ENCODE results near the gene CFB.
A peak's percentile ranks its signal among the peaks of the same experiment; 100 is the strongest.
"Not testable (repeated sequence)": the region's sequence is repeated elsewhere in the genome, so short reads cannot be mapped to it uniquely, and the experiment has no call there.

The CFB gene

DNA sequence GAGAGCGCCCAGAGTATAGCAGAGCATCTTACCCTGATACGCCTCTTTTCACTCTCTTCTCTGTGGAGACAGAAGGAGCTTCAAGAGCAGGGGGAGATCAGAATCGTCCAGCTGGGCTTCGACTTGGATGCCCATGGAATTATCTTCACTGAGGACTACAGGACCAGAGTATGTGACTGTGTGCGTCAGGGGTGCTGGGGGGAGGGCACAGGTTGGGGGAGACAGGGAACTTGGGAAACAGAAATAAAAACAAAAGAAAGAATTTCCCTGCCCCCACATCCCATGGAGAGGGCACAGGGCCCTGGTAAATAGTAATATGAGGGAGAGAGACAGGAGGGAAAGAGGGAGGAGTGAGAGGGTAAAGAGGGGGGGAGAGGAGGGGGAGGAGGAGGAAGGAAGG is 32.9 kb downstream of the CFB start:
- Mint-ChIP-seq H3K4me3 (peak overlapping the region; percentile 21), H3K4me1 (ENCODE audit: low read depth) (peaks cover 9% of the 10 kb centered on the region), H3K36me3 (ENCODE audit: low read depth) (peaks cover 4% of the 10 kb centered on the region), H3K27me3 (ENCODE audit: low read depth) (no peaks in the 10 kb centered on the region), H3K9me3 (no peaks in the 10 kb centered on the region), H3K27ac (no peak overlapping the region)
- DNase-seq (ENCODE audit: low spot score), result no peak

DNA sequence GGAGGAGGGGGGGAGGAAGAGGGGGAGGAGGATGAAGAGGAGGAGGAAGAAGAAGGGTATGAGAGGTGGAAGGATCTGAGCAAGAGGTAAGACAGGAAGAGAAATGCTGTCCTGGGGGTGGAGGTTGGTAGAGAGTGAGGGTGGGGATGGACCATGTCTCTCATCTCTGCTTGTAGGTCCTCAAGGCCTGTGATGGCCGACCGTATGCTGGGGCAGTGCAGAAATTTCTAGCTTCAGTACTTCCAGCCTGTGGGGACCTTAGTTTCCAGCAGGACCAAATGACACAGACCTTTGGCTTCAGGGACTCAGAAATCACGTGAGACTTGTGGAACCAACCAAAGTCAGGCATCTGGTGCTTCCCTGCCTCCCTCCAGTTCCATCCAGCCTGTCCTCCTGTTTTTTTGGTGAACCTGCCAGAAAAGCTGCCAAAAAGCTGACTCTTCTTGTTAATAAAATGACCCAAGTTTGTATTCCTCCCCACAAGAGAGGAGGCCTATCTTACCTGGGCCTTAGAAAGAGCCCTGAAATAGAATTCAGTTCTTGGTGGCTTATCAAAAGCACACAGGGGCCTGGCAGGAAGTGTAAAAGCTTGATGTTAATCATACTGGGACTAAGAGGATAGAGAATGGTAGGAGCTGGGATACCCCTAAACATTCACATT is 33.5 kb downstream of the CFB start:
- Mint-ChIP-seq H3K27ac (peak overlapping the region; percentile 68), H3K4me3 (no peak overlapping the region), H3K9me3 (no peaks in the 10 kb centered on the region)

DNA sequence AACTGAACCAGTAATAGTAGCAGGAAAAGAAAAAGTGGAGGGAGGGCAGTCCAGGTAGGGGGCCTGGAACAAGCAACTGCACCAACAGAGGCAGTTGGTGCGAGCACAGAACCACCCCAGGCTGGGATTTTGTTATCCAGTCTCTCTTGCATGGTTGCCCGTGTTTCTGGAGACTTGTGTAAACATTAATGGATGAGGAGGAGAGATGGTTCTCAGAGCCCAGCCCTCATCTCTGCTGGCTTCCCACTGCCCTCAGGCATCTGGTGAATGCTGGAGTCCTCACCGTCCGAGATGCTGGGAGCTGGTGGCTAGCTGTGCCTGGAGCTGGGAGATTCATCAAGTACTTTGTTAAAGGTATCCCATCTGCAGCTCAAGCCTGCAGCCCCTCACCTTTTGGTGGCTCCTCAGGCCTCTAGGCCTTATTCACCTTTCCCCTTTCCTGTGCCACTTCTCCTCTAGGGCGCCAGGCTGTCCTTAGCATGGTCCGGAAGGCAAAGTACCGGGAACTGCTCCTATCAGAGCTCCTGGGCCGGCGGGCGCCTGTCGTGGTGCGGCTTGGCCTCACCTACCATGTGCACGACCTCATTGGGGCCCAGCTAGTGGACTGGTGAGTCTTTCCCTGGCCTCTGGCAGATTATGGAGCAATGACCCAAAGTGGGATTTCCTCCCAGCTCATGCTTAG is 34.4 kb downstream of the CFB start:
- H3K9me3 Mint-ChIP-seq; H3K4me3 Mint-ChIP-seq; H3K27me3 Mint-ChIP-seq (ENCODE audit: low read depth); DNase-seq (ENCODE audit: low spot score); H3K4me1 Mint-ChIP-seq (ENCODE audit: low read depth); H3K36me3 Mint-ChIP-seq (ENCODE audit: low read depth): not testable (repeated sequence)
- peak overlapping the region; percentile 68 for H3K27ac Mint-ChIP-seq

More for the DNA sequence above, 33.5 kb downstream of the CFB start:
- H3K36me3 Mint-ChIP-seq (ENCODE audit: low read depth), result peaks cover 2% of the 10 kb centered on the region
- DNase-seq (ENCODE audit: low spot score), result no peak
- peaks cover 9% of the 10 kb centered on the region for H3K4me1 Mint-ChIP-seq (ENCODE audit: low read depth)
- no peaks in the 10 kb centered on the region for H3K27me3 Mint-ChIP-seq (ENCODE audit: low read depth)

DNA sequence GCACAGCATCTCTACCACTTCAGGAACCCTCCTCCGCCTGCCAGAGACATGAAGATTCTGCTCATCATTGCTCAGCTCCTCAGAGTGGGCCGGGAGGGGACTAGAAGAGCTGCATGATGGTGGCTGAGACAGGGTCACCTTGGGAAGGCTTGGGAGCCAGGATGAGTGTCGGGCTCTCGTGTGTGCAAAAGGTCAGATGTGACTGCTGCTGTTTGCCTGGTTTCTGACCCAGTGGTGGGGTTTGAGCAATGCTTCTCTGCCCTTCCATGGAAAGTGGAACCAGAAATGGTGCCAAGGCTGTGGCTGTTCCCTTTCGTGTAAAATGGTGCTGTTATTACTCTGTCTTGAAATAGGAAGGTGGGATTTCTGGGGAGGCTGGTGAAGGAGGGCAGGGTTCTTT is 35.1 kb downstream of the CFB start:
- DNase-seq (ENCODE audit: low spot score); H3K9me3 Mint-ChIP-seq; H3K36me3 Mint-ChIP-seq (ENCODE audit: low read depth); H3K27ac Mint-ChIP-seq; H3K4me3 Mint-ChIP-seq; H3K27me3 Mint-ChIP-seq (ENCODE audit: low read depth); H3K4me1 Mint-ChIP-seq (ENCODE audit: low read depth): not testable (repeated sequence)

DNA sequence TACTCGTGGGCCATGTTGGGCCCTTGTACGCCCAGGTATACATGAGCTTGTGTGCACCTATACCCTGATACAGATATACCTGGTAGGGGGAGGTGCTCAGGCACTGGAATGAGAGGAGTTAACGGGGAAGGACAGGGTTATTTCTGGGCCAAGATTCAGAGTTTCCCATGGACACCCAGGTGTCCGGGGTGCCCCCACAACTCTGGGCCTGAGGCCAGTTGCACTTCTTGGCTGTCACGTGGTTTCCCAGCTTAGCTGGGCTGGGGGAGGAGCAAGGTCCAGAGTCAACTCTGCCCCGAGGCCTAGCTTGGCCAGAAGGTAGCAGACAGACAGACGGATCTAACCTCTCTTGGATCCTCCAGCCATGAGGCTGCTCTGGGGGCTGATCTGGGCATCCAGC is 35.8 kb downstream of the CFB start, which contains the start of gene C4A:
Gene C4A, plus strand, starts transcription at position 314 of the 400 bp plus-strand sequence. Its CDS starts 51 bp downstream, at position 365.
- H3K36me3 Mint-ChIP-seq (ENCODE audit: low read depth); H3K27ac Mint-ChIP-seq; H3K27me3 Mint-ChIP-seq (ENCODE audit: low read depth); H3K4me3 Mint-ChIP-seq; DNase-seq (ENCODE audit: low spot score); H3K9me3 Mint-ChIP-seq; H3K4me1 Mint-ChIP-seq (ENCODE audit: low read depth): not testable (repeated sequence)

DNA sequence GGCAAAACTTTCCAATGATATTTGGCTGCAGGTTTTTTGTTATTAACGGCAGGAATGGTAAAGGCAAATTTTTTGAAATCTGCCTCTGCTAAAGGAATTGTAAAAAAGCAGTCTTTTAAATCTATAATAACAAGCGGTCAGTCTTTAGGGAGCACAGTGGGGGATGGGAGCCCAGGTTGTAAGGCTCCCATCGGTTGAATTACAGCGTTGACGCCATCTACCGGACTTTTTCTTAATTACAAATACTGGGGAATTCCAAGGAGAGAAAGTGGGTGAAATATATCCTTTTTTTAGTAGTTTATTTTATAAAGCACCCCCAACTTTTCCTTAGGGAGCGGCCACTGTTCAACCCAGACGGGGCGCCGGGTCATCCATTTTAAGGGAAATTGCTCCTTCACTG is 43.5 kb downstream of the CFB start:
- DNase-seq (ENCODE audit: low spot score); H3K4me1 Mint-ChIP-seq (ENCODE audit: low read depth); H3K27me3 Mint-ChIP-seq (ENCODE audit: low read depth); H3K4me3 Mint-ChIP-seq; H3K27ac Mint-ChIP-seq; H3K36me3 Mint-ChIP-seq (ENCODE audit: low read depth); H3K9me3 Mint-ChIP-seq: not testable (repeated sequence)

DNA sequence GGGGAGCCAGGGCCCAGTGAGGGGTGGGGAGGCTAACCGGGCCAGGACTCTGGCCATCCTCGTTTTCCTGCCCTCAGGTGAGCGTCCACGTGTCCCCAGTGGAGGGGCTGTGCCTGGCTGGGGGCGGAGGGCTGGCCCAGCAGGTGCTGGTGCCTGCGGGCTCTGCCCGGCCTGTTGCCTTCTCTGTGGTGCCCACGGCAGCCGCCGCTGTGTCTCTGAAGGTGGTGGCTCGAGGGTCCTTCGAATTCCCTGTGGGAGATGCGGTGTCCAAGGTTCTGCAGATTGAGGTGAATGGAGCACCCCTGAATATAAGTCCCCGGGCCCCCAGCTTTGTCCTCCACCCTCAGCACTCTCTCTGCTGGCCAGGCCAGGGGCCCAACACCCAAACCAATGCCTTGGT is 48.5 kb downstream of the CFB start:
- not testable (repeated sequence) for H3K4me1 Mint-ChIP-seq (ENCODE audit: low read depth); DNase-seq (ENCODE audit: low spot score); H3K9me3 Mint-ChIP-seq; H3K27ac Mint-ChIP-seq; H3K4me3 Mint-ChIP-seq; H3K36me3 Mint-ChIP-seq (ENCODE audit: low read depth); H3K27me3 Mint-ChIP-seq (ENCODE audit: low read depth)

DNA sequence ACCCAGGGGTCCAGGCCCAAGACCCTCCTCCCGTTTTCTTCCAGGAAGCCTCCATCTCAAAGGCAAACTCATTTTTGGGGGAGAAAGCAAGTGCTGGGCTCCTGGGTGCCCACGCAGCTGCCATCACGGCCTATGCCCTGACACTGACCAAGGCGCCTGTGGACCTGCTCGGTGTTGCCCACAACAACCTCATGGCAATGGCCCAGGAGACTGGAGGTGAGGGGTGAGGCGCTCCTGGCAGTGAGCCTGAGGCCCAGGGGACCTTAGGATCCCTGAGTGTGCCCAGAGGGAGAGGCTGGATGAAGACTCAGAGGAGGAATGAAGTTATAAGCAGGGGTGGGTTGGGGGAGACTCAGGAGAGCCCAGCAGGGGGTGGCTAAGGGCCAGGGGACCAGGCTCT is 50.5 kb downstream of the CFB start:
- H3K27ac Mint-ChIP-seq; H3K4me1 Mint-ChIP-seq (ENCODE audit: low read depth); H3K27me3 Mint-ChIP-seq (ENCODE audit: low read depth); DNase-seq (ENCODE audit: low spot score); H3K36me3 Mint-ChIP-seq (ENCODE audit: low read depth); H3K4me3 Mint-ChIP-seq; H3K9me3 Mint-ChIP-seq: not testable (repeated sequence)
